Endothelial cell of umbilical vein (primary cell): ENCODE results near the gene YY1. TPM values are rescaled to one million over a fixed set of nuclear protein-coding genes. Genes with fewer than 3 reads are reported as not detected.

Experiments used
- BruUV-seq: library from RNA; stranded (reverse); fragments of 400-500 nt; replicated peaks from 2 replicates; lab custom pipeline; 2021; lab: Mats Ljungman, UMichigan
- CTCF ChIA-PET: fragments of 300-600, 350-600 bp; sonication (Branson Sonifier 250); formaldehyde crosslinking; loops from one replicate; lab custom pipeline; 2021; ENCODE audit warnings: antibody characterized with exemption, inconsistent platforms; lab: Charles Lee
- POLR2A ChIA-PET: fragments of 300-600, 350-600 bp; sonication (Branson Sonifier 250); formaldehyde crosslinking; loops from one replicate; lab custom pipeline; 2021; ENCODE audit warnings: antibody characterized with exemption, inconsistent platforms; lab: Charles Lee
- DNase-seq: peaks from one replicate; pipeline ENCODE4 v3.0.0-alpha.2; 2011; ENCODE audit warnings: low read depth, low spot score
- FAIRE-seq: peaks from 2 replicates; lab custom pipeline; 2011; peaks lifted over from hg19 to GRCh38; lab: Jason Lieb, UNC
- H2AFZ ChIP-seq: 2 replicates; pipeline ENCODE4 v1.6.0; 2012; ENCODE audit warnings: low read depth, low read length, control low read depth, inconsistent platforms
- H3K27ac ChIP-seq: 2 replicates; pipeline ENCODE4 v1.5.1; 2011; ENCODE audit warnings: low read depth, mild to moderate bottlenecking, control low read depth, low read length, moderate library complexity; ENCODE audit not compliant: insufficient read depth
- H3K27me3 ChIP-seq, 2 experiments: 2 replicates each; pipeline versions ENCODE4 v1.6.0 to v1.6.1; 2011; ENCODE audit warnings: low read length in 2 of 2, mixed read lengths in 1 of 2; ENCODE audit not compliant: control insufficient read depth in 2 of 2, insufficient read depth in 2 of 2
- H3K36me3 ChIP-seq, 2 experiments: 2 replicates in 1 of 2; 3 replicates in 1 of 2; pipeline ENCODE4 v1.5.1; 2011; ENCODE audit warnings: low read length in 2 of 2, mild to moderate bottlenecking in 1 of 2, moderate library complexity in 1 of 2; ENCODE audit not compliant: control insufficient read depth in 2 of 2, insufficient read depth in 2 of 2; ENCODE audit errors: extremely low read depth in 1 of 2
- H3K4me1 ChIP-seq: 3 replicates; pipeline ENCODE4 v1.5.1; 2011; ENCODE audit warnings: mild to moderate bottlenecking, low read length; ENCODE audit not compliant: control insufficient read depth, insufficient read depth; ENCODE audit errors: extremely low read depth
- H3K4me2 ChIP-seq: 2 replicates; pipeline ENCODE4 v1.6.1; 2011; ENCODE audit warnings: low read length, control low read depth, mixed read lengths; ENCODE audit not compliant: insufficient read depth
- H3K4me3 ChIP-seq, 3 experiments: fragments of 200-600 bp in 1 of 3; sonication (generic), shearing (Covaris generic) in 1 of 3; replicated peaks in 1 of 3; 2 replicates each; pipeline ENCODE4 v1.5.1; 2011 to 2016; ENCODE audit warnings: control low read depth in 3 of 3, low read length in 3 of 3, mild to moderate bottlenecking in 2 of 3, inconsistent platforms in 1 of 3, low read depth in 1 of 3, moderate library complexity in 1 of 3; ENCODE audit not compliant: insufficient read depth in 1 of 3
- H3K79me2 ChIP-seq: 2 replicates; pipeline ENCODE4 v1.6.0; 2012; ENCODE audit warnings: low read length, inconsistent platforms; ENCODE audit not compliant: control insufficient read depth, insufficient read depth
- H3K9ac ChIP-seq: replicated peaks from 2 replicates; pipeline ENCODE3; 2011; ENCODE audit warnings: low read length, control low read depth; ENCODE audit not compliant: insufficient read depth; ENCODE audit errors: extremely low read depth
- H3K9me1 ChIP-seq: replicated peaks from 3 replicates; pipeline ENCODE4 v1.6.0; 2011; ENCODE audit warnings: mild to moderate bottlenecking, low read length; ENCODE audit not compliant: control insufficient read depth, insufficient read depth; ENCODE audit errors: extremely low read depth
- H3K9me3 ChIP-seq: replicated peaks from 2 replicates; pipeline ENCODE4 v1.5.1; 2012; ENCODE audit warnings: low read length, inconsistent platforms; ENCODE audit not compliant: control insufficient read depth, insufficient read depth
- H4K20me1 ChIP-seq: replicated peaks from 2 replicates; pipeline ENCODE3; 2011; ENCODE audit warnings: mild to moderate bottlenecking, low read length; ENCODE audit not compliant: control insufficient read depth, insufficient read depth; ENCODE audit errors: extremely low read depth
- FOS ChIP-seq: IDR thresholded peaks from 2 replicates; pipeline ENCODE4 v1.6.1; 2011; ENCODE audit warnings: mild to moderate bottlenecking, low read length, moderate library complexity, borderline replicate concordance; ENCODE audit not compliant: insufficient read depth
- JUN ChIP-seq: IDR thresholded peaks from 2 replicates; pipeline ENCODE4 v1.6.1; 2011; ENCODE audit warnings: borderline replicate concordance, low read depth; ENCODE audit not compliant: insufficient read length, insufficient read depth
- MYC ChIP-seq: IDR thresholded peaks from one replicate; pipeline ENCODE4 v1.6.1; 2011; ENCODE audit warnings: mild to moderate bottlenecking, low read depth, low read length
- POLR2A ChIP-seq: IDR thresholded peaks from 2 replicates; pipeline ENCODE4 v1.6.1; 2012; ENCODE audit warnings: low read depth, mild to moderate bottlenecking, control low read depth, low read length
- POLR2AphosphoS5 ChIP-seq: IDR thresholded peaks from 2 replicates; pipeline ENCODE4 v1.6.1; 2012; ENCODE audit warnings: low read depth, mild to moderate bottlenecking, control low read depth, low read length, moderate library complexity; ENCODE audit not compliant: insufficient read depth
- dilution Hi-C: fragments of 300-500 bp; cut with MboI; formaldehyde crosslinking; loops from one replicate; pipeline ENCODE4 v1.15.0; 2019; ENCODE audit warnings: low sequenced_read_pairs; ENCODE audit not compliant: extremely low pct_ligation_motif_present
- intact Hi-C: fragments of 100-400 bp; cut with micrococcal nuclease; formaldehyde crosslinking; loops from one replicate; pipeline ENCODE4 v1.10.0; 2022
- polyA plus RNA-seq, 4 experiments: library from polyadenylated mRNA; depleted of rRNA in 3 of 4; stranded (reverse) in 3 of 4; unstranded in 1 of 4; fragments of >200 nt; gene quantifications; 2 replicates each; pipeline versions ENCODE4 v1.2.1 to v1.2.3, GENCODE V29; 2011 to 2012; ENCODE audit warnings: missing spikeins in 1 of 4
- total RNA-seq: library from RNA; stranded (reverse); gene quantifications from 2 replicates; pipeline ENCODE4 v1.2.3, GENCODE V29; 2021

Gene YY1
- total and polyA plus RNA-seq, 2 donors (not counting 3 experiments of a cell fraction or from before 2014, with no cell fraction given), result 23.5 to 78.6 TPM

GRCh38 chr14:100294213-100294962 is 55.4 kb downstream of the YY1 start:
- FAIRE-seq (no peak), DNase-seq (no peak)
- H3K4me1 ChIP-seq, result no peaks in the 10 kb centered on the region
- H4K20me1 ChIP-seq, result no peaks in the 10 kb centered on the region
- no peak overlapping the region for H3K9ac ChIP-seq
- no peak overlapping the region for H3K4me2 ChIP-seq
- H2AFZ ChIP-seq, result no peak overlapping the region
- H3K9me3 ChIP-seq, result no peaks in the 10 kb centered on the region
- dilution Hi-C loops, result no loop called here
- H3K27me3 ChIP-seq, result no peaks in the 10 kb centered on the region
- peaks cover 0 to 52% of the 10 kb centered on the region in 2 experiments for H3K36me3 ChIP-seq
- no peak overlapping the region for H3K27ac ChIP-seq
- ChIA-PET CTCF (interaction anchor here (1.5 to 5.5 kb wide), 2 partner anchors 9 to 10 kb away, joined by 6 to 28 read pairs; no protein-coding TSS in a partner anchor), POLR2A (no interaction called here)
- no peaks in the 10 kb centered on the region for H3K79me2 ChIP-seq
- H3K4me3 ChIP-seq, result no peak overlapping the region
- H3K9me1 ChIP-seq, result no peaks in the 10 kb centered on the region
- TF ChIP-seq POLR2AphosphoS5 (no peak), JUN (no peak), MYC (no peak), POLR2A (no peak), FOS (no peak)
- intact Hi-C loops, result no loop called here
- BruUV-seq, result no TSS peak

- H3K27me3 ChIP-seq, result no peaks in the 10 kb centered on the region
- H3K9me3 ChIP-seq, result no peaks in the 10 kb centered on the region
- POLR2A ChIA-PET, result no interaction called here
- BruUV-seq, result no TSS peak
- intact Hi-C loops (no loop called here), dilution Hi-C loops (no loop called here)
- DNase-seq, result no peak
- H3K9ac ChIP-seq, result no peak overlapping the region
- H3K4me2 ChIP-seq, result no peak overlapping the region
- H4K20me1 ChIP-seq, result no peaks in the 10 kb centered on the region
- no peaks in the 10 kb centered on the region for H3K79me2 ChIP-seq
- H3K27ac ChIP-seq, result no peak overlapping the region
- CTCF ChIA-PET, result interaction anchor here (5.5 kb wide), 1 partner anchor 10 kb away, joined by 28 read pairs; no protein-coding TSS in a partner anchor
- H3K4me3 ChIP-seq, result no peak overlapping the region
- H3K9me1 ChIP-seq, result no peaks in the 10 kb centered on the region
- peaks cover 0 to 51% of the 10 kb centered on the region in 2 experiments for H3K36me3 ChIP-seq
- H2AFZ ChIP-seq, result no peak overlapping the region
- no peak for TF ChIP-seq JUN
- no peak for TF ChIP-seq POLR2A
- TF ChIP-seq FOS, result no peak
- no peaks in the 10 kb centered on the region for H3K4me1 ChIP-seq
- no peak for FAIRE-seq
These were observed 56.0 kb downstream of the YY1 start for GRCh38 chr14:100294963-100295330.
